ENCODE data around the gene CD79A.

The CD79A gene

GRCh38 chr19:41876847-41877832 lies at the start of gene CD79A:
Gene CD79A, plus strand, starts transcription at chr19:41877279. Its CDS starts 26 bp downstream, at chr19:41877305.
- no peak for DNase-seq (ENCODE audit: low spot score)

DNA sequence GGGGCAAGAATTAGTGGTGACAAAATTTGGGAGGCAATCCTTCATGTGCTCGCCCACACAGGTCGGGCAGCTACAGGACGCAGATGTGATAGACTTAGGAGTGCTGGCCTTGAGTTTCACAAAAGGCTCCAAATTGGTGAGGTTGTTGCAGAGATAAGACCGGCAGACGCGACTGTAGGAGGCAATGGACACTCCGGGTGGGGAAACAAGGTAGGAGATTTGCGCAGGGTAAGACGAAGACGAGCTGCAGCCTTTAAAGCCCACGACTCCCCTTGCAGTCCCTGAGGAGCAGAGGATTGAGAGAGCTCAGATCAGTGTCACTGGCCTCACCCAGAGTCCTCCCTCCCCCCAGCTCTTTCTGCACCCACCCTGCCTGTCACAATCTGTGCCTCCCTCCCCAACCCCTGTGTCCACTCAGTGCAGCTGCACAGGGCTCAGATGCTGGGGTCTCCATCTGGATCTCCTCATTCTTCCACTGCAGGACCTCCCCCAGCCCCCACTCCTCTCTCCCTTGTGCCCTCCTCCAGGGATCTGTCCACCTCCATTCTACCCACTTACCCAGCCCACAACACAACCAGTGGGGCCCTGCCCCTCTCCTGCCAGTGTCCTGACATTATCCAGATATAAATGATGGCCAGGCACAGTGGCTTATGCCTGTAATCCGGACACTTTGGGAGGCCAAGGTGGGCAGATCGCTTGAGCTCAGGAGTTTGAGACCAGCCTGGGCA lies 38.9 kb upstream of the CD79A start:
- DNase-seq (ENCODE audit: low spot score) = no peak

GRCh38 chr19:41839211-41839610 lies 37.9 kb upstream of the CD79A start:
- DNase-seq (ENCODE audit: low spot score) = no peak

DNA sequence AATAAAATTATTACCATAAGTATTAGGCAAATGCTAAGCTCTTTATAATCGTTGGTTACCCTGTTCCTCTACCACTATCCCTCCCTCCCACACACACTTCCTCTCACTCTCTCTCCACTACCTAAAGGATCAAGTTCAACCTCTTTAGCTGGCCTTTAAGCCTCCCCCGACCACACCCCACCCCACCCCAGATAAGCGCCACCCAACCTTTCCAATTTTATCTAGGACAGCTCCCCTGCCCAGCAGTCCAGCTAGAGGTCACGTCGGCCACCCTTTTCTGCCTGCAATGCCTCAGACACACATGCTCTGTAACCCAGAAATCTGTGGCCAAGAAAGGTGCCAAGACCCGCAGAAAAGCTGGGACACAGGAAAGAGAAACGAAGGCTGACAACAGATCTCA lies 33.7 kb upstream of the CD79A start:
- DNase-seq (ENCODE audit: low spot score) = no peak

GRCh38 chr19:41844601-41845000 lies 32.5 kb upstream of the CD79A start, which contains the start of gene LYPD4:
Gene LYPD4, minus strand, starts transcription at chr19:41844683. Its CDS starts 5,398 bp downstream, at chr19:41839285.
- DNase-seq (ENCODE audit: low spot score) = no peak

DNA sequence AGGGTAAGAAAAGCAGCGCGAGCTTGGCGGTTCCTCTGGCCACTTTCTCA lies 32.3 kb upstream of the CD79A start, which contains the start of gene DMRTC2:
DMRTC2 (plus strand) TSS at position 42 of the 50 bp plus-strand sequence. CDS start 2,387 bp downstream, outside the sequence.
- DNase-seq (ENCODE audit: low spot score) = no peak

DNA sequence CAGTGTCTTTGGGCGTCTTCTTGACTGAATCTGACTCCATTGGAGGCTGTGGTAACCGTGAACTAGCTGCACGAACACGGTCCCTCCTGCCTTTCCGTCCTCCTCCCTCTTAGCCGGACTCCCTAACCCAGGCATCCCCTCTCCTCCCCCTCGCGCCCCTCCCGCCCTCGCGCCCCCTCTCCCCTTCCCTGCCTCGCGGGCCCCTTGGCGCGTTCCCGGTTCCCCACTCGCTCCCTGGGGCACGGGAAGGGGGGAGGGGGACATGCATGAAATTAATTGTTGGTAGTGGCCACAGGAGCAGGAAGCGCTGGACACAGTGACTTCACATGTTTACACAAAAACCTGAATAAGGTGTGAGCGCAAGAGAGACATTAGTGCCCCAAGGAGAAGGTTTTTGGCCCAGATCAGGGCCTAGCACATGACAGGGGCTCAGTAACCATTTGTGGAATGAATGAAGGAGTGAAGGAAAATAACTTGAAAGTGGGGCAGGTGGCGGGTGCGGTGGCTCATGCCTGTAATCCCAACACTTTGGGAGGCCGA lies 32.0 kb upstream of the CD79A start:
- DNase-seq (ENCODE audit: low spot score) = no peak

DNA sequence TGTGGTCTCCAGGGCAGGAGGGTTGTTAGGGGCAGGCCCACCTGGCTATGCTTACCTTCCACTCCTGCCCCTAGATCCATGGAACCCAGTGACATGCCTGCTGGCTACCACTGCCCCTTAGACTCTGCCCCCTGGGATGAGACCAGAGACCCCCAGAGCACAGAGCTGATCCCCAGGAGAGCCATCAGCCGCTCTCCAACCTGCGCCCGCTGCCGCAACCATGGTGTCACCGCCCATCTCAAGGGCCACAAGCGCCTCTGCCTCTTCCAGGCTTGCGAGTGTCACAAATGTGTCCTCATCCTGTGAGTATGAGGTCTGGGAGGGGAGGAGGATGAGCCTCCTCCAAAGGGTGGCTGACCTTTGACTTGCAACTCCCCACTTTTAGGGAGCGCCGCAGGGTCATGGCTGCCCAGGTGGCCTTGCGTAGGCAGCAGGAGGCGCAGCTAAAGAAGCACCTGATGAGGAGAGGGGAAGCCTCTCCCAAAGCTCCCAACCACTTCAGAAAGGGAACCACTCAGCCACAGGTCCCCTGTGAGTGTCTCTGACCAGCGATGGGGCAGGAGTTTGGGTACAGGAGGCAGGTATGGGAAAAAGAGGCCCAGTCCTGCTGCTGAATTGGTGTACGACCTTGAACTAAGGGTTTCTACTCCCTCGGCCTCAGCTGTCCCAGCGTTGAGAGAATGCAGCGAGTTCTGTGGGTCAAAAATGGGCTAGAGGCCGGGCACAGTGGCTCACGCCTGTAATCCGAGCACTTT lies 29.6 kb upstream of the CD79A start:
- DNase-seq (ENCODE audit: low spot score) = no peak

DNA sequence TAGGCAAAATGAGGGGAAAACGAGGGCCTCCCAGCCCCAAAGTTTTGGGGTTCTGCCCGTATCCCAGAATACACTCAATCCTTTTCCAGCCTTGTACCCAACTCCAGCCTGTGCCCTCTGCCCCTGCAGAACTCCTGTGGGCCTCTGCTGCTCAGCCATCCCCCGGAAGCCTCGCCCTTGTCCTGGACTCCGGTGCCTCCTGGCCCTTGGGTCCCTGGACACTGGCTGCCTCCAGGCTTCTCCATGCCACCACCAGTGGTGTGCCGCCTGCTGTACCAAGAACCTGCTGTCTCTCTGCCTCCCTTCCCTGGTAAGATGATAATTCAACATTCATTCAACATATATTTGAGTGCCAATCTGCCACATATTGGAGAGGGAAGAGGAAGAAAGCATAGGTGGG lies 28.4 kb upstream of the CD79A start:
- DNase-seq (ENCODE audit: low spot score) = no peak

DNA sequence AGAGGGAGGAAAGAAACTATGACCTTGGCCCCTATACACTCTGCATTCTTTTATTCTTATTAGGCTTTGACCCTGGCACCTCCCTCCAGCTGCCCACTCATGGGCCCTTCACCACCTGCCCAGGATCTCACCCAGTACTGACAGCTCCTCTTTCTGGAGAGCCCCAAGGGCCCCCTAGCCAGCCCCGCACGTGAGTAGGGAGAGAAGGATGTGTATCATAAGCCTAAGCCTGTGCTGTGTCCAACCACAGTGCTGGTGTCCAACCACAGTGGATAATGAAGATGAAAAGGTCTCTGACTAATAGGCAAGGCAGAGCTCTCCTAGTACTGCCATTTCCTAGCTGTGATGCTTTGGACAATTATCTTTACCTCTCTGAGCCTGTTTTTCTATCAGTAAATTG lies 28.0 kb upstream of the CD79A start:
- DNase-seq (ENCODE audit: low spot score) = no peak

GRCh38 chr19:41850381-41850780 lies 26.7 kb upstream of the CD79A start:
- no peak for DNase-seq (ENCODE audit: low spot score)

GRCh38 chr19:41851456-41851855 lies 25.6 kb upstream of the CD79A start:
- no peak for DNase-seq (ENCODE audit: low spot score)

- no peak for DNase-seq (ENCODE audit: low spot score)
Observed at GRCh38 chr19:41853344-41853743, 23.7 kb upstream of the CD79A start.

DNA sequence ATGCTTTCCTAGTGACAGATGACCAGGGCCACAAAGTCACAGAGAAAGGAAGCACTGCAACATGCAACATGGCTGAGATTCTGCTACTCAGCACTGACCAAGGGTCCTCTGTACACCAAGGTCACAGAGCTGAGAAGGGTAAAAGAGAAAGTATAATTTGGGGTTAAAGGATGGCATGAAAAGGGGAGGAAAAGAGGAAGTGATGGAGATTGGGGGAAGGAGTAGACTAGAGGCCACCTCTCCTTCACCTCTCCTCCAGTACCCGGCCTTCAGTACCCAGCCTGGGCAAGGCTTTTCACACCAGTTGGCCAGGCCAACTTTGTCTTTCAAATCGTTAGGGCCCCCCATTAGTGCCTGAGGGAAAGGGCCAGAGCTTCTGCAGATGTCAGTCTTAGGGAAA lies 23.3 kb upstream of the CD79A start:
- DNase-seq (ENCODE audit: low spot score) = no peak

- no peak for DNase-seq (ENCODE audit: low spot score)
Observed at GRCh38 chr19:41859213-41859617, 17.9 kb upstream of the CD79A start.

DNA sequence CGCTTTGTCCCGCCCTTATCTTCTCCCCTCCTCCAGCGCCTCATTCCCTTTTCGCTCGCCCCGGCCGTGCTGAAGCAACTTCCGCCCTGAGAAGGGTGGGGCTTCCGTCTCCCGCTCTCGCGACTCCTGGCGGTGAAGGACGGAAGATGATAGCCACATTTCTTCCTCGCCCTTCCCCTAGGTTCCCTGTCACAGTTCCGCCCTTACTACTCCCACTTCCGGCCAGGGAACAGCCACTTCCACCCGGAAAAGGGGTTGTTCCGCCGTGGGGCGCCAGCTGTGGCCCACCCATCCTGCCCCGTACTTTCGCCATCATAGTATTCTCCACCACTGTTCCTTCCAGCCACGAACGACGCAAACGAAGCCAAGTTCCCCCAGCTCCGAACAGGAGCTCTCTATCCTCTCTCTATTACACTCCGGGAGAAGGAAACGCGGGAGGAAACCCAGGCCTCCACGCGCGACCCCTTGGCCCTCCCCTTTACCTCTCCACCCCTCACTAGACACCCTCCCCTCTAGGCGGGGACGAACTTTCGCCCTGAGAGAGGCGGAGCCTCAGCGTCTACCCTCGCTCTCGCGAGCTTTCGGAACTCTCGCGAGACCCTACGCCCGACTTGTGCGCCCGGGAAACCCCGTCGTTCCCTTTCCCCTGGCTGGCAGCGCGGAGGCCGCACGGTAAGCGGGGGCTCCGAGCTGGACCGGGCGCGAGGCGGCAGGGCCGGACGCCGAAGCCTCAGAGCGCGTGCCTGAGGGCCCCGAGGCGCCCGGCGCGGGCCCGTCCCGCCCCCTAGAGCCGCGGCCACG lies 17.3 kb upstream of the CD79A start, which contains the start of gene RPS19:
RPS19 (plus strand) TSS at position 638 of the 801 bp plus-strand sequence. CDS start 520 bp downstream, outside the sequence.
- DNase-seq (ENCODE audit: low spot score) = peak; percentile 95

GRCh38 chr19:41860419-41861115 lies 16.5 kb upstream of the CD79A start:
- DNase-seq (ENCODE audit: low spot score) = no peak

DNA sequence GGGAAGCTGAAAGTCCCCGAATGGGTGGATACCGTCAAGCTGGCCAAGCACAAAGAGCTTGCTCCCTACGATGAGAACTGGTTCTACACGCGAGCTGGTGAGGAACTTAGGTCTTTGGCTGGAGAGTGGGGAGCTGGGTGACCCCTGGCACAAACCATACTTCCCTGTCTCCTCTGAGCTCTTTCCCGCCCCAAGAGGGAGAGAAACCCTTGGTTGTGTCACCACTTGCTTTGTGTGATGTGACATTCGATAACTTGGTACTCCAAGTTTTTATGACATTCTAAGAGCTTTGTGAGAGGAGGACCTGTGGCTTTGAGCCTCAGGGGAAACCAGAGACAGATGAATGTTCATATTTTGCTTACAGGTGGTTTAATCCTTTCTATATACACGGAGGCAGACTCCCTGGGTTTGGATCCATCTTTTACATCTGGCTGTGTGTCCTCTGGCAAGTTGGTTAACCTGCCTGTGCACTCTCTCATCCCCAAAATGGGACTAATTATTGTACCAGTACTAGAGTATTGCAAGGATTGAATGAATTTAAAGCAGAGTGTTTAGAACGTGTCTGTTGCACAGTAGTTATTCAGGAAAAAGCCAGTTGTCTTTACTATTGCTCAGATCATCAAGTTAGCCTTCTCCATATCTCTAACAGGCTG lies 15.8 kb upstream of the CD79A start:
- no peak for DNase-seq (ENCODE audit: low spot score)

- DNase-seq (ENCODE audit: low spot score) = no peak
Observed at GRCh38 chr19:41861846-41862245, 15.2 kb upstream of the CD79A start.

GRCh38 chr19:41862445-41862986 lies 14.6 kb upstream of the CD79A start:
- no peak for DNase-seq (ENCODE audit: low spot score)

Measured in RKO (cell line).